Loucy (cell line): Measurements from ENCODE around the gene CASP5.
"Not testable (repeated sequence)": the region's sequence is repeated elsewhere in the genome, so short reads cannot be mapped to it uniquely, and the experiment has no call there.

ENCODE experiments used
- EZH2phosphoT487 ChIP-seq: fragments of 200-600 bp; IDR thresholded peaks from 2 replicates; pipeline ENCODE4 v1.6.1; 2018; ENCODE audit warnings: antibody characterized with exemption, mild to moderate bottlenecking, moderate library complexity, borderline replicate concordance
- TF ChIP-seq, protein P1 (sequence below): fragments of 200-600 bp; sonication (generic); conservative IDR thresholded peaks from 2 replicates; pipeline ENCODE4 v1.5.1; 2014; ENCODE audit warnings: mild to moderate bottlenecking, antibody characterized with exemption, low read length

DNA sequence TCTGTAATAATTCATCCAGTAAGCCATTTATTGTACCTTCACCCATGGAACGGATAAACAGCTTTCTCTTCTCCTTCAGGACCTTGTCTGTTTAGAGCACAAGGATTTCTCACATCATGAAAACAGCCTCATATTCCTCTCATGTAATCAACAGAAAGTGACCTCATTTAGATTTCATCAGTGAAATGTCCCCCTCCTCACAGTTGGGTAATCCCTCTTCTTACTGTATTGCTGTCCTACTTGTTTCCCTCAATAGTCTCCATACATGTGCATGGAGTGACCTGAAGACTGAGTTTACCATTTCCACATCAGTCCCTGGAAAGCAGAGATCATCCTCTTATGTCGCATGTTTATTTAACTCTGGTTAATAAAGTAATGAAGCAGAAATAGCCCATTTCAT is 11.4 kb upstream of the CASP5 start:
- TF ChIP-seq, protein P1, sequence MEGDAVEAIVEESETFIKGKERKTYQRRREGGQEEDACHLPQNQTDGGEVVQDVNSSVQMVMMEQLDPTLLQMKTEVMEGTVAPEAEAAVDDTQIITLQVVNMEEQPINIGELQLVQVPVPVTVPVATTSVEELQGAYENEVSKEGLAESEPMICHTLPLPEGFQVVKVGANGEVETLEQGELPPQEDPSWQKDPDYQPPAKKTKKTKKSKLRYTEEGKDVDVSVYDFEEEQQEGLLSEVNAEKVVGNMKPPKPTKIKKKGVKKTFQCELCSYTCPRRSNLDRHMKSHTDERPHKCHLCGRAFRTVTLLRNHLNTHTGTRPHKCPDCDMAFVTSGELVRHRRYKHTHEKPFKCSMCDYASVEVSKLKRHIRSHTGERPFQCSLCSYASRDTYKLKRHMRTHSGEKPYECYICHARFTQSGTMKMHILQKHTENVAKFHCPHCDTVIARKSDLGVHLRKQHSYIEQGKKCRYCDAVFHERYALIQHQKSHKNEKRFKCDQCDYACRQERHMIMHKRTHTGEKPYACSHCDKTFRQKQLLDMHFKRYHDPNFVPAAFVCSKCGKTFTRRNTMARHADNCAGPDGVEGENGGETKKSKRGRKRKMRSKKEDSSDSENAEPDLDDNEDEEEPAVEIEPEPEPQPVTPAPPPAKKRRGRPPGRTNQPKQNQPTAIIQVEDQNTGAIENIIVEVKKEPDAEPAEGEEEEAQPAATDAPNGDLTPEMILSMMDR: not testable (repeated sequence)
- TF ChIP-seq EZH2phosphoT487: not testable (repeated sequence)
